Measurements from ENCODE around the gene SLC6A8. TPM values are rescaled to one million over a fixed set of nuclear protein-coding genes. Genes with fewer than 3 reads are reported as not detected.

The SLC6A8 gene
- total and polyA plus RNA-seq, 2 donors (not counting 3 experiments of a cell fraction or from before 2014, with no cell fraction given), result 22.7 to 23.6 TPM

DNA sequence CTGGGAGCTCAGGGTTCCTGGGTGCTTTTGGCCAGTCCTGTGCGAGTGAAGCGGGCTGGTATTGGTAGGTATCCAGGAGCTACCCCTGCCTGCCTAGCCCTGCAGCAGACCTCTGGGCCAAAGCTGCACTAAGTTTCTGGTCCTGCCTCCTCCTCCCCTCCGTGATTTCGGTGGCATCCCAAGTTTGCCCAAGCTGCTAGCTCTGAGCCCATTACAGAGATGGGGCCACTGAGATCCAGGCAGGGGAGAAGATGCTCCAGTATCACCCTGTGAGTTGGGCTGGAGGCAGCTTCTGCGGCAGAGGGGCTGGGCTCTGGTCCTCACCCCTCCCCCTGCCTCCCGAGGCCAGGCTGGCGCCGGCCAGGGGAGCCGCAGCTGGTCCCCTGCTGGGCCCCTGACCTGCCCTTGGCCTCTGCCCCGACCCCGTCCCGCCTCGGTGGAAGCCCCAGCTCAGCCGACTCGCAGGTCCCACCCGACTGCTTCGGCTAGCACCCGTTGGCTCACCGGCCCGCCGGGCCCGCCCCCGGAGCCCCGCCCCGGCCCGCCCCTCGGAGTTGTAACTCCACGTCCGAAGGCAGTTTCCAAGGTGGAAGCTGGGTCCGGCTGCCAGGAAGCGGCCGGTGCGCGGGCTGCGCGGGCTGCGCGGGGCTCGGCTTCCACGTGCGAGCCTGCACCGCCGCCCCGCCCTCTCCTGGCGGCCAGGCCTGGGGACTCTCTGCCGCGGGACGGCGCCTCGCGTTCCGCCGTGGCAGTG, 40.9 kb upstream of the SLC6A8 start, which contains the start of gene DUSP9:
DUSP9 (plus strand) TSS at position 584 of the 754 bp plus-strand sequence. CDS start 751 bp downstream, outside the sequence.
- no peak within 1 kb of the TSS for H3K4me2 ChIP-seq (ENCODE audit: insufficient read depth, low read length)
- intact Hi-C loops (cut with micrococcal nuclease) (no loop called here), dilution Hi-C loops (cut with MboI; ENCODE audit: extremely low pct_ligation_motif_present, low sequenced_read_pairs) (no loop called here)
- no peaks in the 10 kb centered on the region for H3K36me3 ChIP-seq (ENCODE audit: control insufficient read depth in 2 of 2, extremely low read depth in 1 of 2, insufficient read depth in 2 of 2, low read length in 2 of 2)
- no peak within 1 kb of the TSS for H3K4me3 ChIP-seq (replicated peaks in 1 of 3; ENCODE audit: insufficient read depth in 1 of 3, low read depth in 1 of 3, low read length in 3 of 3)
- TF ChIP-seq MYC (IDR thresholded peaks at IDR 0.05; ENCODE audit: low read depth, low read length), result no peak
- no peak for TF ChIP-seq POLR2A (IDR thresholded peaks at IDR 0.05; ENCODE audit: low read depth, low read length)
- TF ChIP-seq CTCF (IDR thresholded peaks at IDR 0.05; ENCODE audit: extremely low read depth in 1 of 2, insufficient read depth in 1 of 2, low read depth in 1 of 2, low read length in 2 of 2), result no peak
- no peak for TF ChIP-seq EZH2 (IDR thresholded peaks at IDR 0.05; ENCODE audit: borderline replicate concordance, low read depth, low read length, severe bottlenecking)
- no peak for TF ChIP-seq MAX (IDR thresholded peaks at IDR 0.05; ENCODE audit: insufficient read depth, insufficient read length)
- no peaks in the 10 kb centered on the region for H3K9me1 ChIP-seq (replicated peaks; ENCODE audit: control insufficient read depth, extremely low read depth, insufficient read depth, low read length)
- no peak within 1 kb of the TSS for H2AFZ ChIP-seq (ENCODE audit: low read depth, low read length)
- no peaks in the 10 kb centered on the region for H3K9me3 ChIP-seq (replicated peaks; ENCODE audit: control insufficient read depth, insufficient read depth, low read length)
- H3K9ac ChIP-seq (replicated peaks; ENCODE audit: extremely low read depth, insufficient read depth, low read length), result no peak within 1 kb of the TSS
- DNase-seq (ENCODE audit: low read depth, low spot score) (peak; percentile 17), FAIRE-seq (peak; percentile 65)
- H3K4me1 ChIP-seq (ENCODE audit: control insufficient read depth, extremely low read depth, insufficient read depth, low read length), result no peaks in the 10 kb centered on the region
- no peak within 1 kb of the TSS for H3K27ac ChIP-seq (ENCODE audit: insufficient read depth, low read depth, low read length)
- H3K79me2 ChIP-seq (ENCODE audit: control insufficient read depth, insufficient read depth, low read length), result no peaks in the 10 kb centered on the region
- no TSS peak for BruUV-seq (replicated peaks)
- ChIA-PET POLR2A (no interaction called here), CTCF (interaction anchor here (0.6 to 2.8 kb wide), 4 partner anchors 10 to 37 kb away, joined by 3 to 11 read pairs (median 4); no protein-coding TSS in a partner anchor)
- H3K27me3 ChIP-seq (ENCODE audit: control insufficient read depth in 2 of 2, insufficient read depth in 2 of 2, low read length in 2 of 2), result peaks cover 48 to 50% of the 10 kb centered on the region in 2 experiments
- no peaks in the 10 kb centered on the region for H4K20me1 ChIP-seq (replicated peaks; ENCODE audit: control insufficient read depth, extremely low read depth, insufficient read depth, low read length)
